ENCODE data around the gene OXSM. TPM values are rescaled to one million over a fixed set of nuclear protein-coding genes. Genes with fewer than 3 reads are reported as not detected.

Gene OXSM
- total RNA-seq, 4 donors from 2014 or later, result 7.0 to 9.1 (median 8.4) TPM

DNA sequence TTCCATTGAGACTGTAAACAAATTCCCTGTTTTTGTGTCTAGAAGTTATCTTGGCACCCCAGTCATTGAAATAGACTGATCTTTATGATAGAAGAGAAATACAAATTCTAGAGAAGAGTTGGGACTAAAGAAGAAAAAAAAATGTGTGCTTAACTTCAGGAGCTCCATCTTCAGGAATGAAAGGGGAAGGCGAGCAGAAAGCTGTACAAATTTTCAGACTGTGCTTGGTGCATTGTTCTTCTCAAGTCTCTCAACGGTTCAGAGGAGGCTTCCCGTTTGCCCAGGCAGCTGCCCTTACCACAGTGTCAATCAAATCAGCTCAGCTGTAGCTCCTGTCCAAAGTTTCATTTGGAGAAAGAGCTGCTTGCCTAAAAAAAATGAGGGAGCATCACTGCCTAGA, 41.7 kb downstream of the OXSM start:
- DNase-seq (ENCODE audit: low spot score in 2 of 2), result no peak
- TF ChIP-seq, protein P1, sequence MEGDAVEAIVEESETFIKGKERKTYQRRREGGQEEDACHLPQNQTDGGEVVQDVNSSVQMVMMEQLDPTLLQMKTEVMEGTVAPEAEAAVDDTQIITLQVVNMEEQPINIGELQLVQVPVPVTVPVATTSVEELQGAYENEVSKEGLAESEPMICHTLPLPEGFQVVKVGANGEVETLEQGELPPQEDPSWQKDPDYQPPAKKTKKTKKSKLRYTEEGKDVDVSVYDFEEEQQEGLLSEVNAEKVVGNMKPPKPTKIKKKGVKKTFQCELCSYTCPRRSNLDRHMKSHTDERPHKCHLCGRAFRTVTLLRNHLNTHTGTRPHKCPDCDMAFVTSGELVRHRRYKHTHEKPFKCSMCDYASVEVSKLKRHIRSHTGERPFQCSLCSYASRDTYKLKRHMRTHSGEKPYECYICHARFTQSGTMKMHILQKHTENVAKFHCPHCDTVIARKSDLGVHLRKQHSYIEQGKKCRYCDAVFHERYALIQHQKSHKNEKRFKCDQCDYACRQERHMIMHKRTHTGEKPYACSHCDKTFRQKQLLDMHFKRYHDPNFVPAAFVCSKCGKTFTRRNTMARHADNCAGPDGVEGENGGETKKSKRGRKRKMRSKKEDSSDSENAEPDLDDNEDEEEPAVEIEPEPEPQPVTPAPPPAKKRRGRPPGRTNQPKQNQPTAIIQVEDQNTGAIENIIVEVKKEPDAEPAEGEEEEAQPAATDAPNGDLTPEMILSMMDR (IDR thresholded peaks at IDR 0.05), result no peak
- TF ChIP-seq POLR2A (IDR thresholded peaks at IDR 0.05), result no peak
- H3K4me3 ChIP-seq (ENCODE audit: low read depth, poor library complexity, severe bottlenecking), result no peak overlapping the region
- intact Hi-C loops (cut with DNase I; ENCODE audit: low total_unique reads), result no loop called here
- WGBS, 2 donors, result 8 to 16% methylated on average over 3 of the region's 3 CpGs

- TF ChIP-seq, protein P1 (IDR thresholded peaks at IDR 0.05), result no peak
- no peak for TF ChIP-seq POLR2A (IDR thresholded peaks at IDR 0.05)
- intact Hi-C loops (cut with DNase I; ENCODE audit: low total_unique reads), result no loop called here
- H3K4me3 ChIP-seq (ENCODE audit: low read depth, poor library complexity, severe bottlenecking), result no peak overlapping the region
- DNase-seq (ENCODE audit: low spot score in 2 of 2), result no peak
Measured at GRCh38 chr3:25834346-25834745, 44.5 kb downstream of the OXSM start.

DNA sequence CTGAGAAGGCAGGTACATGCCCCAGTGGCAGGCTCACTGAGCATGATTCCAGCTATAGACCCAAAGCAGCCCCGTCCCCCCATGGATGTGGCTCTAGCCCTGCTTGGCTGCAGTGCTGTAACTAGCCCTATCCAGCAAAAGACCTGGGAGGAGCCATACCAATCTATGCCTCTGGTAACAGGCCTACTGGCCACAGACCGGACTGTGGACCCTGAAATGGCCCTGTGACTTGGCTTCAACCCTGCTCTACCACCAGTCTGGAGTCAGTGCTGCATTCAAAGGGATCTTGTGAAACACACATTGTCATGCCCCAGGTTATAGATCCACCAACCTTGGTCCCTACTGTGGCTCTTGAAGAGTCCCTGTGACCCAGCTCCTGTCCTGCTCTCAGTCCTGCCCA, 46.7 kb downstream of the OXSM start:
- intact Hi-C loops (cut with DNase I; ENCODE audit: low total_unique reads), result no loop called here
- DNase-seq (ENCODE audit: low spot score in 2 of 2), result no peak
- TF ChIP-seq, protein P1 (IDR thresholded peaks at IDR 0.05), result no peak
- no peak for TF ChIP-seq POLR2A (IDR thresholded peaks at IDR 0.05)
- no peak overlapping the region for H3K4me3 ChIP-seq (ENCODE audit: low read depth, poor library complexity, severe bottlenecking)
- WGBS, 2 donors, result 85 to 96% methylated on average over 2 of the region's 2 CpGs

GRCh38 chr3:25837038-25837437, 47.1 kb downstream of the OXSM start:
- 0% methylated on average over 1 of the region's 1 CpG for WGBS, 2 donors
- no peak overlapping the region for H3K4me3 ChIP-seq (ENCODE audit: low read depth, poor library complexity, severe bottlenecking)
- intact Hi-C loops (cut with DNase I; ENCODE audit: low total_unique reads), result no loop called here
- TF ChIP-seq, protein P1 (IDR thresholded peaks at IDR 0.05), result no peak
- no peak for TF ChIP-seq POLR2A (IDR thresholded peaks at IDR 0.05)
- no peak for DNase-seq (ENCODE audit: low spot score in 2 of 2)

- intact Hi-C loops (cut with DNase I; ENCODE audit: low total_unique reads), result no loop called here
- no peak for DNase-seq (ENCODE audit: low spot score in 2 of 2)
- 86 to 88% methylated on average over 3 of the region's 3 CpGs for WGBS, 2 donors
- TF ChIP-seq, protein P1 (IDR thresholded peaks at IDR 0.05), result no peak
- TF ChIP-seq POLR2A (IDR thresholded peaks at IDR 0.05), result no peak
- no peak overlapping the region for H3K4me3 ChIP-seq (ENCODE audit: low read depth, poor library complexity, severe bottlenecking)
Measured at GRCh38 chr3:25840099-25840498, 50.2 kb downstream of the OXSM start.

- WGBS, 2 donors, result 35 to 40% methylated on average over 3 of the region's 3 CpGs
- no peak for DNase-seq (ENCODE audit: low spot score in 2 of 2)
- no peak for TF ChIP-seq POLR2A (IDR thresholded peaks at IDR 0.05)
- TF ChIP-seq, protein P1 (IDR thresholded peaks at IDR 0.05), result no peak
- intact Hi-C loops (cut with DNase I; ENCODE audit: low total_unique reads), result no loop called here
- H3K4me3 ChIP-seq (ENCODE audit: low read depth, poor library complexity, severe bottlenecking), result no peak overlapping the region
Measured at GRCh38 chr3:25843332-25843731, 53.4 kb downstream of the OXSM start.

Data from lower leg skin (tissue), 4 donors.